IPS DF 6.9 (cell line): ENCODE data around the gene EFCAB12.
"Not testable (repeated sequence)": the region's sequence is repeated elsewhere in the genome, so short reads cannot be mapped to it uniquely, and the experiment has no call there.

Experiments
- DNase-seq: peaks from one replicate; pipeline ENCODE4 v3.0.0-alpha.2; 2013; ENCODE audit warnings: low read depth, low spot score
- H3K27ac ChIP-seq: one replicate; pipeline ENCODE4 v1.5.1; 2013; ENCODE audit warnings: low read length, control low read depth
- H3K27me3 ChIP-seq: 2 replicates; pipeline ENCODE4 v1.6.1; 2013; ENCODE audit warnings: mild to moderate bottlenecking, low read length; ENCODE audit not compliant: control insufficient read depth, insufficient read depth
- H3K36me3 ChIP-seq: 2 replicates; pipeline ENCODE4 v1.6.1; 2013; ENCODE audit warnings: low read length; ENCODE audit not compliant: control insufficient read depth, insufficient read depth
- H3K4me1 ChIP-seq: 2 replicates; pipeline ENCODE4 v1.6.1; 2013; ENCODE audit warnings: low read length; ENCODE audit not compliant: control insufficient read depth, insufficient read depth
- H3K4me3 ChIP-seq: 2 replicates; pipeline ENCODE4 v1.5.1; 2013; ENCODE audit warnings: mild to moderate bottlenecking, low read length
- H3K9me3 ChIP-seq: 2 replicates; pipeline ENCODE4 v1.6.1; 2013; ENCODE audit warnings: low read length, inconsistent platforms; ENCODE audit not compliant: control insufficient read depth, insufficient read depth
- WGBS: extraction: QIAGEN DNeasy Blood & Tissue Kit; methylation state at CpG from one replicate; pipeline ENCODE4 v1.1.7; 2013; ENCODE audit warnings: mixed read lengths, missing lambda C conversion rate; ENCODE audit not compliant: insufficient read length, insufficient coverage; 5-methylcytosine and 5-hydroxymethylcytosine counted together

The EFCAB12 gene

DNA sequence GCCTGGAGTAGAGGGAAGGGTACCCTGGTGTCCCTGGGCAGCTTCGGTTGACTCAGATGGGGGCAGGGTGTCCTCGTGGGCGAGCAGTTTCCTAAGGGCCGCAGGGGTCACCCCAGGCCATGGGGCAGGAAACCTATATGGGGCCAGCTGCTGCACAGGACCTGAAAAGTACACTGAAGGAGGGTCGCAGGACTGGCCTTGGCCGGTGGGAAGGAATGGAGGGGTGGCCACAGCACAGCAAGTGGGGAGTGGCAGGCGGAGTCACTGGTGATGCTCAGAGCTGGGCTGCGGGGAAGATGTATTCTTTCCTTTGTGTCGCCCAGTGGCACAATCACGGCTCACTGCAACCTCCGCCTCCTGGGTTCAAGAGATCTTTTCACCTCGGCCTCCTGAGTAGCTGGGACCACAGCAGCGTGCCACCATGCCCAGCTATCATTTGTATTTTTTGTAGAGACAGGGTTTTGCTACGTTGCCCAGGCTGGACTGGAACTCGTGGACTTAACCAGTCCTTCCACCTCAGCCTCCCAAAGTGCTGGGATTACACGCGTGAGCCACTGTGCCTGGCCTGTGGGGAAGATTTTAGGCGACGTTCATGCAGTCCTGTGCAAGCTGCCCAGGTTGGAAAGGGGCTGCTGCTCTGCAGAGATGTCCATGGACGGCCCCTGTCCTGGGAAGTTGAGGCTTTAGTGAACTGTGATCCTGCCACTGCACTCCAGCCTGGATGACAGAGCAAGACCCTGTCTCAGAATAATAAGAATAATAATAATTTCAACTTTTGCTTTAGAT lies 57.2 kb downstream of the EFCAB12 start:
- no peaks in the 10 kb centered on the region for H3K9me3 ChIP-seq
- no peak overlapping the region for H3K4me3 ChIP-seq
- no peak overlapping the region for H3K27ac ChIP-seq
- DNase-seq: no peak
- no CpG with 5 or more reads among the region's 20 CpGs for WGBS
- no peaks in the 10 kb centered on the region for H3K4me1 ChIP-seq
- H3K27me3 ChIP-seq: no peaks in the 10 kb centered on the region
- H3K36me3 ChIP-seq: no peaks in the 10 kb centered on the region; the same call in 1 of the 2 replicates

DNA sequence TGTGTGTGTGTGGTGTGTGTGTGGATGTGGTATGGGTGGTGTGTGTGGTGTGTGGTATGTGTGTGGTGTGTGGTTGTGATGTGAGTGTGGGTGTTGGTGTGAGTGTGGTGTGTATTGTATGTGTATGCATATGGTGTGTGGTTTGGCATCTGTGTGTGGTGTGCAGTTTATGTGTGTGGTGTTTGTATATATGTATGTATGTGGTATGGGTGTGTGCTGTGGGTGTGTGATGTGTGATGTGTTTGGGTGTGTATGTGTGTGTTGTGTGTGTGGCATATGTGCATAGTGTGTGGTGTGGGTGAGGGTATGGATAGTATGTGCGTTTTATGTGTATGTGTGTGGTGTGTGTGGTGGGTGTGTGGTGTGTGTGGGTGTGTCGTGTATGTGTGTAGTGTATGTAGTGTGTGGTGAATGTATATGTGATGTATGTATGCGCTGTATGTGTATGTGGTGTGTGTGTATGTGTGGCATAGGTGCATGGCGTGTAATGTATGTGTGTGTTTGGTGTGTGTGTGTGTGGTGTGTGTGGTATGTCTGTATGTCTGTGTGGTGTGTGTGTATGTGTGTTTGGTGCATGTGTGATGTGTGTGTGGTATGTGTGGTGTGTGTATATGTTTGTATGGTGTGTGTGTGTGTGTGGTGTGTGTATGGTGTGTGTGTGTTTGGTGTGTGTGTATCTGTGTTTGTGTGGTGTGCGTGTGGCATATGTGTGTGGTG lies 58.0 kb downstream of the EFCAB12 start:
- Histone ChIP-seq H3K4me1 (no peaks in the 10 kb centered on the region), H3K27ac (no peak overlapping the region), H3K27me3 (no peaks in the 10 kb centered on the region), H3K4me3 (no peak overlapping the region), H3K36me3 (no peaks in the 10 kb centered on the region; the same call in 1 of the 2 replicates), H3K9me3 (no peaks in the 10 kb centered on the region)
- no peak for DNase-seq
- 100% methylated on average over 4 of the region's 5 CpGs for WGBS

DNA sequence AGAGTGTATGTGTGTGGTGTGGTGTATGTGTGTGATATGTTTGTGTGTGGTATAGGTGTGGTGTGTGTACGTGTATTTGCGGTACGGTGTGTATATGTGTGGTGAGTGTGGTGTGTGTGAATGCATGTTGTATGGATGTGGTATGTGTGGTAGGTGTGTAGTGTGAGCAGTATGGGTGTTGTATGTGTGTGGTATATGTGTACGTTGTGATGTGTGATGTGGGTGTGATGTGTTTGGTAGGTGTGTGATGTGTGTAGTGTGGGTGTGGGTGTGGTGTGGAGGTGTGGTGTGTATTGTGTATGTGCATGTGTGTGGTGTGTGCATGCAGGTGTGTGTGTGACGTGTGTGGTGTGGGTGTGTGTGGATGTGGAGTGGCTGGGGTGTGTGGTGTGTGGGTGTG lies 58.7 kb downstream of the EFCAB12 start:
- WGBS: 100% methylated on average over 5 of the region's 5 CpGs
- Histone ChIP-seq H3K9me3 (no peaks in the 10 kb centered on the region), H3K36me3 (no peaks in the 10 kb centered on the region; the same call in 1 of the 2 replicates), H3K27me3 (no peaks in the 10 kb centered on the region), H3K4me3 (no peak overlapping the region), H3K4me1 (no peaks in the 10 kb centered on the region), H3K27ac (no peak overlapping the region)
- no peak for DNase-seq

DNA sequence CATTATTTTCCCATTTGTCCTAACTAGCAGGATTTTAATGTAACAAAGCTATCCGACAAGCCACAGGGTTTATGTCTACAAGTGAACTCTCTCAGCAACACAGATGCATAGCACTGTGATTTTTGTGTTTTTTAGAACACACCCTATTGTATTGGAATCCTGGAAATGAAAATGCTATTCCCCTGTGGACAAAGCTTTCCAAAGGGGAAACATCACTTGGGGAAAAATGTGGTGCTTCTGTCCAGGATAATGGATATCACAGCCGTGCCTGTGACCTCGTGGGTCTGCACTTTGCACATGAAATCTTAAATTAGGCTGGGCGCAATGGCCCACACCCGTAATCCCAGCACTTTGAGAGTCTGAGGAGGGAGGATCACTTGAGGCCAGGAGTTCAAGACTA lies 60.6 kb downstream of the EFCAB12 start:
- Histone ChIP-seq H3K4me3 (no peak overlapping the region), H3K27me3 (no peaks in the 10 kb centered on the region), H3K4me1 (no peaks in the 10 kb centered on the region), H3K9me3 (no peaks in the 10 kb centered on the region), H3K27ac (no peak overlapping the region), H3K36me3 (no peaks in the 10 kb centered on the region; the same call in 1 of the 2 replicates)
- no CpG with 5 or more reads among the region's 5 CpGs for WGBS
- no peak for DNase-seq

DNA sequence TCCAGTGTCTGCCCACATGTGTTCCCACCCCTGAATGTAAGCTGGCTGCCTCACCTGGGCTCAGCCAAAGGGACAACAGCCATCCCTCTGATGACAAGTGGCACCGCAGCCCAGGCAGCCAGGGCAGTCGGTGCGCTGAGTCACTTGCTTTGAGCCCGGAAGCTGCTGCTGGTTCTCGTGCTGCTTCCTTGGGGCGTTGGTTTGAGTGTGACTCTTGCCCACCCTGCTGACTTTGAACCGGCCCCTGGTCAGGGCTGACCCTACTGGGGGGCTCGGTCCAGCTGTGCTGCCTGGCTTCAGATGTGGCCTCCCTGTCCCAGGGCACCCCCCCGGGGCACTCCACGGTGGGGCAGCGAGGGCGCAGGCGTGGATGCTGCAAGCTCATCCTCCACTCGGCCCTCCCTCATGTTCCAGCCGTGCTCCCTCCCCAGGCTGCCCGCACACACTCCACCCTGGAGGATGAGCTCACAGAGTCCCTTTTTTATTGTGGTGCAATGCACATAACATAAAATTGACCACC lies 62.1 kb downstream of the EFCAB12 start:
- Histone ChIP-seq H3K9me3 (no peaks in the 10 kb centered on the region), H3K27ac (no peak overlapping the region), H3K27me3 (no peaks in the 10 kb centered on the region), H3K4me1 (no peaks in the 10 kb centered on the region), H3K4me3 (no peak overlapping the region), H3K36me3 (no peaks in the 10 kb centered on the region; the same call in 1 of the 2 replicates)
- no peak for DNase-seq
- no CpG with 5 or more reads among the region's 16 CpGs for WGBS

DNA sequence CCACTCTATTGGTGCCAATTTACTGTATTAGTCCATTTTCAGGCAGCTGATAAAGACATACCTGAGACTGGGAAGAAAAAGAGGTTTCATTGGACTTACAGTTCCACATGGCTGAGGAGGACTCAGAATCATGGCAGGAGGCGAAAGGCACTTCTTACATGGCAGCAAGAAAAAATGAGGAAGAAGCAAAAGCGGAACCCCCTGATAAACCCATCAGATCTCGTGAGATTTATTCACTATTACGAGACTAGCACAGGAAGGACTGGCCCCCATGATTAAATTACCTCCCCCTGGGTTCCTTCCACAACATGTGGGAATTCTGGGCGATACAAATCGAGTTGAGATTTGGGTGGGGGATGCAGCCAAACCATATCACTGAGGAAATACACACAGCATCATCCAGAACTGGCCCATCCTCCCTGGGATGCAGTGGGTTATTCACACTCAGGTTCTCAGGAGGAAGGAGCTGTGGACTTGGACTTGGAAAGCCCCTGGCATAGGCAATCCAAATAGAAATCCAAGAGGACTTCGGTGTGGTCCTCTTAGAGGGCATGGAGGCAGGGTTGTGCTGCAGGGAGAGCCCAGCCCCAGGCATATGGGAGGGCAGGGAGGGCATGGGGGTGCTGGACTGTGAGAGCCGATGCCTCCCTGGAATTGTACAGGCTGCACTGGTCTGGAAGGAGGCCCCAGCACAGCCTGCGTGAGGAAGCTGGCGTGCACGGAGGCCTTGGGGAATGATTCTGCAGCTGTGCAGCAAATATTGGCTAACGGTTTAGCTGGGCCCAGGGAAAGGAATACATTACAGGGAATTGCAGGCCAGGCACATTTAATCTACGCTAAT lies 62.9 kb downstream of the EFCAB12 start:
- no peak for DNase-seq
- no peaks in the 10 kb centered on the region for H3K9me3 ChIP-seq
- no peaks in the 10 kb centered on the region for H3K27me3 ChIP-seq
- H3K4me1 ChIP-seq: no peaks in the 10 kb centered on the region
- no CpG with 5 or more reads among the region's 13 CpGs for WGBS
- H3K4me3 ChIP-seq: no peak overlapping the region
- H3K36me3 ChIP-seq: no peaks in the 10 kb centered on the region; the same call in 1 of the 2 replicates
- H3K27ac ChIP-seq: no peak overlapping the region

DNA sequence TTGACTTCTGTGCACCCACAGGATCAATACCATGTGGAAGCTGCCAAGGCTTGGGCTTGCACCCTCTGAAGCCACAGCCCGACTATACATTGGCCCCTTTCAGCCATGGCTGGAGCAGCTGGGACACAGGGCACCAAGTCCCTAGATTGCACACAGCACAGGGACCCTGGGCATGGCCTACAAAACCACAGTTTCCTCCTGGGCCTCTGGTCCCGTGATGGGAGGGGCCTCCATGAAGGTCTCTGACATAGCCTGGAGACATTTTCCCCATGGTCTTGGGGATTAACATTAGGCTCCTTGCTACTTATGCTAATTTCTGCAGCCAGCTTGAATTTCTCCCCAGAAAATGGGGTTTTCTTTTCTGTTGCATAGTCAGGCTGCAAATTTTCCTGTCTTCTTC lies 63.6 kb downstream of the EFCAB12 start:
- not testable (repeated sequence) for DNase-seq, H3K27me3 ChIP-seq, H3K4me3 ChIP-seq, H3K27ac ChIP-seq, H3K36me3 ChIP-seq, H3K4me1 ChIP-seq, H3K9me3 ChIP-seq
- WGBS: no CpG with 5 or more reads among the region's 2 CpGs

DNA sequence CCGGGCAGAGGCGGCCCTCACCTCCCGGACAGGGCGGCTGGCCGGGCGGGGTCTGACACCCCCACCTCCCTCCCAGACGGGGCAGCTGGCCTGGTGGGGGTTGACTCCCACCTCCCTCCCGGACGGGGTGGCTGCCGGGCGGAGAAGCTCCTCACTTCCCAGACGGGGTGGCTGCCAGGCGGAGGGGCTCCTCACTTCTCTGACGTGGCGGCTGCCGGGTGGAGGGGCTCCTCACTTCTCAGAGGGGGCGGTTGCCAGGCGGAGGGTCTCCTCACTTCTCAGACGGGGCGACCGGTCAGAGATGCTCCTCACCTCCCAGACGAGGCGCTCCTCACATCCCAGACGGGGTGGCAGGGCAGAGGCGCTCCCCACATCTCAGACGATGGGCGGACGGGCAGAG lies 65.1 kb downstream of the EFCAB12 start:
- H3K4me1 ChIP-seq, H3K27ac ChIP-seq, H3K36me3 ChIP-seq, DNase-seq, H3K9me3 ChIP-seq, H3K27me3 ChIP-seq, H3K4me3 ChIP-seq: not testable (repeated sequence)
- no CpG with 5 or more reads among the region's 28 CpGs for WGBS

DNA sequence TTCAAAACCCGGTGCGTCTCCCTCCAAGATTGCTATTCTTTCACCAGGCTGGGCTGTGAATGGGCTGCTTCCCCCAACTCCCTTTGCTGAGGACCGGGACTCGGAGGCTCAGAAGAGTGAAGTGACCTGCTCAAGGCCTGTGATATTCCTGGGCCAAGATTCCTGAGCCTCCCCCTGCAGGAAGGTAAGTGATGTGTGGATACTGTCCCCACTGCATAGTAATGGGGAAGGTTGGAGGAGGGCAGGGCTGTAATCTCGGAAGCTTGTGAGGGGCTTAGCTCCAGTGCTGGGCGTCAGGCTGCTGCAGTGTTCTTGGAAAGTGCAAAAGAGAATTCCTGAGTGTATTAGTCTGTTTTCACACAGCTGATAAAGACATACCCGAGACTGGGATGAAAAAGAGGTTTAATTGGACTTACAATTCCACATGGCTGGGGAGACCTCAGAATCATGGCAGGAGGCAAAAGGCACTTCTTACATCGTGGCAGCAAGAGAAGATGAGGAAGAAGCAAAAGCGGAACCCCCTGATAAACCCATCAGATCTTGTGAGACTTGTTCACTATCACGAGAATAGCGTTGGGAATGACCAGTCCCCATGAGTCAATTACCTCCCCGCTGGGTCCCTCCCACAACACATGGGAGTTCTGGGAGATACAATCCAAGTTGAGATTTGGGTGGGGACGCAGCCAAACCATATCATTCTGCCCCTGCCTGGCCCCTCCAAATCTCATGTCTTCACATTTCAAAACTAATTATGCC lies 67.6 kb downstream of the EFCAB12 start:
- Histone ChIP-seq H3K9me3 (no peaks in the 10 kb centered on the region), H3K27me3 (no peaks in the 10 kb centered on the region), H3K36me3 (no peaks in the 10 kb centered on the region), H3K4me1 (no peaks in the 10 kb centered on the region), H3K27ac (no peak overlapping the region), H3K4me3 (no peak overlapping the region)
- WGBS: no CpG with 5 or more reads among the region's 13 CpGs
- DNase-seq: no peak
